Activated naive CD8-positive, alpha-beta T cell treated with anti-CD3 and anti-CD28 coated beads, Interleukin-2, amount 50 U/mL, for 24 hours (primary cell): Measurements from ENCODE around the gene CCDC117.
"Not testable (repeated sequence)": the region's sequence is repeated elsewhere in the genome, so short reads cannot be mapped to it uniquely, and the experiment has no call there.

Experiments used
- ATAC-seq: fragments of 150-1000 bp; cut with Tn5 transposase; one replicate; pipeline ENCODE4 v1.10.0; 2021
- DNase-seq: peaks from one replicate; pipeline ENCODE4 v3.0.0; 2021
- H3K27ac Mint-ChIP-seq: one replicate; pipeline ENCODE4 v1.8.0; 2021; ENCODE audit warnings: mild to moderate bottlenecking, mixed read lengths
- H3K27me3 Mint-ChIP-seq: one replicate; pipeline ENCODE4 v1.8.0; 2021; ENCODE audit warnings: mixed read lengths
- H3K36me3 Mint-ChIP-seq: one replicate; pipeline ENCODE4 v1.8.0; 2021; ENCODE audit warnings: low read depth, mixed read lengths
- H3K4me1 Mint-ChIP-seq: one replicate; pipeline ENCODE4 v1.8.0; 2021; ENCODE audit warnings: mixed read lengths
- H3K4me3 Mint-ChIP-seq: one replicate; pipeline ENCODE4 v1.8.0; 2021; ENCODE audit warnings: mild to moderate bottlenecking, moderate library complexity, mixed read lengths
- H3K9me3 Mint-ChIP-seq: one replicate; pipeline ENCODE4 v1.8.0; 2021; ENCODE audit warnings: mixed read lengths

CCDC117 gene

DNA sequence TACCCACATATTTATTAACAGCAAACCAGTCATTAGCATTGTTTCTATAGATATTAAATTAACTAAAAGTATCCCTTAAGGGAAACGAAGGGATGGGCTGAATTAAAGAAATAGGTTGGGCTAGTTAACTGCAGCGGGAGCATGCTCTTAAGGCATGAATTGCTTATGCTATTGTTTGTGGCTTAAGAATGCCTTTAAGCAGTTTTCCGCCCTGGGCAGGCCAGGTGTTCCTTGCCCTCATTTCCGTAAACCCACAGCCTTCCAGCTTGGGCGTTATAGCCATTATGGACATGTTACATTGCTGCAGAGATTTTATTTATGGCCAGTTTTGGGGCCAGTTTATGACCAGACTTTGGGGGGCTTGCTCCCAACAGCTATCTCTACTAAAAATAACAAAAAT, 32.9 kb downstream of the CCDC117 start:
- H3K27ac Mint-ChIP-seq, H3K27me3 Mint-ChIP-seq, DNase-seq, ATAC-seq, H3K9me3 Mint-ChIP-seq, H3K4me3 Mint-ChIP-seq: not testable (repeated sequence)
- peaks cover 46% of the 10 kb centered on the region for H3K4me1 Mint-ChIP-seq
- H3K36me3 Mint-ChIP-seq, result peaks cover 14% of the 10 kb centered on the region

DNA sequence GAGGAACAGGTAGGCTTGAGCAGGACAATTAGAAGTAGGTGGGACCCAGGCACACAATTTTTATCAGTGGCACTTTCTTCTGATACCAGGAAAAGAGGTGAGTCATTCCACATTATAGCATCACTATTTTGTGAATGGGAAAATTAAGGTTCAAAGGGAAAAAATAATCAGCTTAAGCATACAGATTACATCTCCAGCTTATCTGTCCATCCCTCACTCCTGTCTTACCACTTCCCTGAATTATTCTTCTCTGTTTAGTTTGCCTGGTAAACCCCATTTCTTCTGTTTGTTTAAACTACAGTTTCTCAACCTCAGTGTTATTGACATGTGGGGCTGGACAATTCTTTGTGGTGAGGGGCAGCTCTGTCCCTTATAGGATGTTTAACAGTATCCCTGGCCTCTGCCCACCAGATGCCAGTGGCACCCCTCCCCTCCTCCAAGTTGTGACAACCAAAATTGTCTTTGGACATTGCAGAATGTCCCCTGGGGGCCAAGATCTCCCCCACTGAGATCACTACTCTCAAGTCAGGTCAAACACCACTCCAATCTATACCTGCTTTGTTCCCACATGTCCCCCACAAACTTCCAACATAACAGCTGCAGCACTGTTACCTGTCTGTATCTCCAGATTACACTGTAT, 36.3 kb downstream of the CCDC117 start:
- Mint-ChIP-seq H3K36me3 (peaks cover 13% of the 10 kb centered on the region), H3K9me3 (no peaks in the 10 kb centered on the region), H3K27ac (no peak overlapping the region), H3K4me1 (peaks cover 56% of the 10 kb centered on the region), H3K27me3 (no peaks in the 10 kb centered on the region), H3K4me3 (no peak overlapping the region)
- DNase-seq (no peak), ATAC-seq (no peak)

DNA sequence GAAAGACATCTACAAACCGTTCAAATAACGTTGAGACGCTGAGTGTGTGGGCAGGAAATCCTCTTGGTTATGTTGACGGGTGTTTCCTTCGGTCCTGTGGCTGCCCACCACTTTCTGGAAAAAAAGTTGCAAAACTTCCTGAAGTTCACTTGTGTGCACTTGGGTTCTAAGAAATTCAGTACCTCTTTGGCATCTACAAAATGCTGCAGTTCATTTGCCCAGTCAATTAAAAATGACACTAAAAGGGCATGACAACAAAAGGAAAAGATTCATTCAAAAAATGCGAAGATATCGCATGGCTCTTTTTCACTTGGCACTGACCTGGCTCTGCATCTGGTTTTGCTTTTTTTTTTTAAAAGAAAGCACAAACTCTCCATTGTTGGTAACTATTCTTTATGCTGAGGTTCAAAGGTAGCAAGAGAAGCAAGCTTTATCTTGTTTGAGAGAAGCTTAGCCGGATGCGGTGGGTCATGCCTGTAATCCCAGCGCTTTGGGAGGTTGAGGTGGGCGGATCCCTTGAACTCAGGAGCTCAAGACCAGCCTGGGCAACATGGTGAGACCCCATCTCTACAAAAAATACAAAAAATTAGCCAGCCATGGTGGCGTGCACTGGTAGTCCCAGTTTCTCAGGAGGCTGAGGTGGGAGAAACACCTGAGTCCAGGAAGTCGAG, 38.5 kb downstream of the CCDC117 start:
- Mint-ChIP-seq H3K36me3 (peaks cover 16% of the 10 kb centered on the region), H3K4me3 (peak overlapping the region; percentile 64), H3K9me3 (no peaks in the 10 kb centered on the region), H3K27ac (peak overlapping the region; percentile 79), H3K27me3 (no peaks in the 10 kb centered on the region), H3K4me1 (peaks cover 70% of the 10 kb centered on the region)
- DNase-seq (no peak), ATAC-seq (peak; percentile 45)

DNA sequence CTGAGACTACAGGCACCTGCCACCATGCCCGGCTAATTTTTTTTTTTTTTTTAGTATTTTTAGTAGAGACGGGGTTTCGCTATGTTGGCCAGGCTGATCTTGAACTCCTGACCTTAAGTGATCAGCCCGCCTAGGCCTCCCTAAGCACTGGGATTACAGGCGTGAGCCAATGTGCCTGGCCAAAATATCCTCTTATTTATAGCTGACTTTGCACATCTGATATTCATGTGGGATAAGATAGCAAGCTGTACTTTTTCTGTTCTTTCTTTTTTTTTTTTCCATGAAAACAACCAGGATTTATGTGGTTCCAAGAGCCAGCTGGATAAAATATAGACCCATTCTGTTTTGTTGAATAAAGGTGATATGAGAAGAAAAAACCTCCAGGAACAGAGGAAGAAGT, 40.0 kb downstream of the CCDC117 start:
- Mint-ChIP-seq H3K27me3 (no peaks in the 10 kb centered on the region), H3K4me1 (peaks cover 71% of the 10 kb centered on the region), H3K4me3 (no peak overlapping the region), H3K36me3 (peaks cover 16% of the 10 kb centered on the region), H3K9me3 (no peaks in the 10 kb centered on the region), H3K27ac (no peak overlapping the region)
- ATAC-seq, result no peak
- no peak for DNase-seq

DNA sequence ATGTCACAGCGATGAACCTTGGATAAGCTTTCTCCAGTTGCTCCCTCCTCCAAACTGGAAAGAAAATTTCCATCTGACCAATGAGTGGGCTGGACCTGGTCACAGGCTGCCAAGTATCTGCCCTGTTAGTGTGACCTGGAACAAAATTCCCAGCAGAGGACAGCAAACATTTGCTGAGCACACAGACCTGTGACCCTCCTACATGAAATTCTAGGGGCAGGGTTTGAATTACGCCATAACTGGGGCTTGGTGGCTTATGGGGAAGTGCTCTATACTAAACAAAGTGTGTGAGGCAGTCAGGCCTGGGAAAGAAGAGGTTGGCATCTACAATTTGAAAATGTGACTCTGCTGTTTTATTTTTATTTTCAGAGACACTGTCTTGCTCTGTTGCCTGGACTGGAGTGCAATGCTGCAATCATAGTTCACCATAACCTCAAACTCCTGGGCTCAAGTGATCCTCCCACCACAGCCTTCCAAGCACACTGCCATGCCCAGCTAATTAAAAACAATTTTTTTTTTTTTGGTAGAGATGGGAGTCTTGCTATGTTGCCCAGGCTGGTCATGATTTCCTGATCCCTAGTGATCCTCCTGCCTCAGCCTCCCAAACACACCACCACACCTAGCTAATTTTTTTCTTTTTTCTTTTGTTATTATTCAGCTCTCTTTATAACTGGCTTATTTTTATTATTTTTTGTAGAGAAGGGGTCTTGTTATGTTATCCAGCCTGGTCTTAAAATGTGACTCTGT, 41.5 kb downstream of the CCDC117 start:
- Mint-ChIP-seq H3K9me3 (no peaks in the 10 kb centered on the region), H3K4me1 (peaks cover 76% of the 10 kb centered on the region), H3K36me3 (peaks cover 14% of the 10 kb centered on the region), H3K27me3 (no peaks in the 10 kb centered on the region), H3K27ac (peak overlapping the region; percentile 22), H3K4me3 (no peak overlapping the region)
- ATAC-seq (no peak), DNase-seq (no peak)

DNA sequence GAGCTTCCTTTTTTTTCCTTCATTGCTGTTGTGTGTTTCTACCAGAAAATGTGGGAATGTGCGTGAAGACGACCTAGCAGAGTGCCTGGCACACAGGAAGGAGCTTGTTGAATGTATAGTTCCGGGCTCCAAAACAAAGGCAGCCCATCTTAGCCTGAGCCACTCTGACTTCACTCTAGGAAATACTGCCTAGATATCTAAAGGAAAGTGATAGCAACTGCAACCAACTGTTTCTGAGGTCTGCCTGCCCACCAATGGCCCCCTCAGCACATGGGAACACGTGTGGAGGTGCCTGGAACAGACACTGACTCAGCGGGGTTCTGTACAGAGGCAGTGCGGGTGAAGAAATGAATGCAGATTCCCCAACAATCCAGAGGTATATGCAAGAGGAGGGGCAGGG, 42.6 kb downstream of the CCDC117 start:
- H3K36me3 Mint-ChIP-seq, result peaks cover 10% of the 10 kb centered on the region
- no peaks in the 10 kb centered on the region for H3K27me3 Mint-ChIP-seq
- no peak for DNase-seq
- no peak overlapping the region for H3K27ac Mint-ChIP-seq
- H3K9me3 Mint-ChIP-seq, result no peaks in the 10 kb centered on the region
- ATAC-seq, result no peak
- no peak overlapping the region for H3K4me3 Mint-ChIP-seq
- H3K4me1 Mint-ChIP-seq, result peaks cover 70% of the 10 kb centered on the region

DNA sequence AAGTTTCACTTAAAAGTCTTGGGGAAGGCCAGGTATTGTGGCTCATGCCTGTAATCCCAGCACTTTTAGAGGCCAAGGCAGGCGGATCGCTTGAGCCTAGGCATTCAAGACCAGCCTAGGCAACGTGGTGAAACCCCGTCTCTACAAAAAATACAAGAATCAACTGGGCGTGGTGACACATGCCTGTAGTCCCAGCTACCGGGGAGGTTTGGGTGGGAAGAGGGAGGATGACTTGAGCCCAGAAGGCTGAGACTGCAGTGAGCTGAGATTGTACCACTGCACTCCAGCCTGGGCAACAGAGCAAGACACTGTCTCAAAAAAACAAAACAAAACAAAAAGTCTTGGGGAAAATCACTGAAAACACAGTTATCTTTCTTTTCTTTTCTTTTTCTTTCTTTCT, 43.2 kb downstream of the CCDC117 start:
- H3K36me3 Mint-ChIP-seq, result peaks cover 10% of the 10 kb centered on the region
- no peak for ATAC-seq

DNA sequence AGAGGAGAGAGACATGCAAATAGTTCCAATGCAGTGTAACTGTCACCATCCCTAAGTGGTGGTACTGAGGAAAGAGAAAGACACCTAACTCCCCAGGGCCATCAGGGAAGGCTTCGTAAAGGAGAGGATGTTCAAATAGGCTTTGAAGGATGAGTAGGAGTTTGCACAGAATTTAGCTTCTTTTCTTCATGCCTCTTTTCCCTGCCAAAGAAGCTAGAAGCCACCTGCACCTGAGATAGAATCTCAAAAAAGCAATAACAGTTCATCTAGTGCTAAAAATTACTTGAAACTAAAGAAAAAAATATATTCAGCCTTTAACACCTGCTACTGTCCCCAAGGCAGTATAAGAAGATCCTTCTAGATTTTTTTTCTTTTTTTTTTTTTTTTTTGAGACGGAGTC, 44.6 kb downstream of the CCDC117 start:
- Mint-ChIP-seq H3K9me3 (no peaks in the 10 kb centered on the region), H3K4me3 (no peak overlapping the region), H3K27ac (no peak overlapping the region), H3K4me1 (peaks cover 56% of the 10 kb centered on the region), H3K27me3 (no peaks in the 10 kb centered on the region), H3K36me3 (peaks cover 12% of the 10 kb centered on the region)
- ATAC-seq (no peak), DNase-seq (no peak)

More for the DNA sequence above, 43.2 kb downstream of the CCDC117 start:
- DNase-seq, result no peak
- no peaks in the 10 kb centered on the region for H3K27me3 Mint-ChIP-seq
- no peaks in the 10 kb centered on the region for H3K9me3 Mint-ChIP-seq
- no peak overlapping the region for H3K27ac Mint-ChIP-seq
- no peak overlapping the region for H3K4me3 Mint-ChIP-seq
- H3K4me1 Mint-ChIP-seq, result peaks cover 64% of the 10 kb centered on the region

DNA sequence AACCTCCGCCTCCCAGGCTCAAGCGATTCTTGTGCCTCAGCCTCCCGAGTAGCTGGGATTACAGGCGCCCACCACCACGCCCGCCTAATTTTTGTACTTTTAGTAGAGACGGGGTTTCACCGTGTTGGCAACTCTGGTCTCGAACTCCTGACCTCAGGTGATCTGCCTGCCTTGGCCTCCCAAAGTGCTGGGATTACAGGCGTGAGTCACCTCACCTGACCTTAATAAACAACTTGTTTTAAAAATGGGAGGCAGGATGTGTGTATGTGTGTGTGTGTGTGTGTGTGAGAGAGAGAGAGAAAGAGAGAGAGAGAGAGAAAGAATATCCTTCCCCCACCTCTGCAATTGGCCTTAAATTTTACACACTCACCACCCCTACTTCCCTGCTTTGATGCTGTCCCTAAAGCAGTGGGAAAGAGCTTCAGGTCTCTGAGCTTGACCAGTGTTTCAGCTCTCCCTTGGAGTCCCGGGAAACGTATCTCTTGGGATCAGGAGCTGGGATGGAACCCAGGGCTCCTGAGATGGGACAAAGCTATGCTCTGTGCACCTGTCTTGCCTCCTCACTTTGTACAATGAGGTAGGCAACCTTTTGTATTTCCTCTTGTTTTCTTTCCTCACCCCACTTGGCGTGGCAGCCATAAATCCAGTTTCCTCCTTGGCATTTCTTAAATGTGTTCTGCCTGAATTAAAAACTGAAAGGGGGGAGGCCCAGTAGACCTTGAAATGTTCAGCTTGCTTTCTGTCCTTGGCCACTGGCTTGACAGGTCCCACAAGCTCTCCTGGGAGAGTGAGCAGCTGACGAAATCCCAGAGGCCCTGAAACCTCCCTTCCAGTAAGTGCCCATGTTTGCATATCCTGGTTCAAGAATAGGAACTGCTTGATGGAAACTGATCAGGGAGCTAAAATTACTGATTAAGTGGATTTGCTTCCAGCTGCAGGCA, 45.7 kb downstream of the CCDC117 start:
- DNase-seq (no peak), ATAC-seq (no peak)
- Mint-ChIP-seq H3K27me3 (no peaks in the 10 kb centered on the region), H3K36me3 (peaks cover 14% of the 10 kb centered on the region), H3K4me3 (no peak overlapping the region), H3K27ac (no peak overlapping the region), H3K4me1 (peaks cover 56% of the 10 kb centered on the region), H3K9me3 (no peaks in the 10 kb centered on the region)

DNA sequence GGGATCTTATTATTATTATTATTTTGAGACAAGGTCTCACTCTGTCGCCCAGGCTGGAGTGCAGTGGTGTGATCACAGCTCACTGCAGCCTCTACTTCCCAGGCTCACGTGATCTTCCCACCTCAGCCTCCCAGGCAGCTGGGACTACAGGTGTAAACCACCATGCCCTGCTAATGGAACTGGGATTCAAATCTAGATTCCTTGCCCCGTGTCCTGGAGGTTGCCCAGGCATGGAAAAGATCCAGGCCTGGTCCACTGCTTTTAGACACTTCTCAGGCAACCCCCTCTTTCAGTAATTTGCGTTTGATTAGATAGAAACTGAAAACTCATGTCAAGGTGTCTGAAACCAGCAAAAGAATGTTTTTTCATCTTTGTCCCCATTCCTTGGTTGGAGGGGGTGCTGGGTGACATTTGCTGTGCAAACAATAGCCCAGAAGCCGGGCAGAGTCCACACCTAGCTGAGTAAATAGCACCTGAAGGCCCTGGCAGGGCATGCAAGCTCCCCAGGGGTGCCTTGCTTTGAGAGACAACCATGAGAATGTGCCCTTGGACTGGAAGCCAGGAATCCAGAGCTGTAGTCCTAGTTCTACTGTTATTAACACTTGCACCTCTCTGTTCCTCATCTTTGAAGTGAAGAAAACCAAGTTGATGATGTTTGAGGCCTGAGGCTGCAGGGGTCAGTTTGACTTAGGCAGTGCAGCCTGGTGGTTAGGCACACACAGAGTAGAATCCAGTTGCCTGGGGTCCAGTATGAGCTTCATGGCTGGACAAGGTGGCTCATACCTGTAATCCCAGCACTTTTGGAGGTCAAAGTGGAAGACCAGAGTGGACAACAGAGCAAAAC, 47.0 kb downstream of the CCDC117 start:
- H3K27me3 Mint-ChIP-seq, result no peaks in the 10 kb centered on the region
- no peak overlapping the region for H3K27ac Mint-ChIP-seq
- no peak for ATAC-seq
- H3K4me1 Mint-ChIP-seq, result peaks cover 49% of the 10 kb centered on the region
- H3K9me3 Mint-ChIP-seq, result no peaks in the 10 kb centered on the region
- H3K4me3 Mint-ChIP-seq, result no peak overlapping the region
- peaks cover 8% of the 10 kb centered on the region for H3K36me3 Mint-ChIP-seq
- no peak for DNase-seq

DNA sequence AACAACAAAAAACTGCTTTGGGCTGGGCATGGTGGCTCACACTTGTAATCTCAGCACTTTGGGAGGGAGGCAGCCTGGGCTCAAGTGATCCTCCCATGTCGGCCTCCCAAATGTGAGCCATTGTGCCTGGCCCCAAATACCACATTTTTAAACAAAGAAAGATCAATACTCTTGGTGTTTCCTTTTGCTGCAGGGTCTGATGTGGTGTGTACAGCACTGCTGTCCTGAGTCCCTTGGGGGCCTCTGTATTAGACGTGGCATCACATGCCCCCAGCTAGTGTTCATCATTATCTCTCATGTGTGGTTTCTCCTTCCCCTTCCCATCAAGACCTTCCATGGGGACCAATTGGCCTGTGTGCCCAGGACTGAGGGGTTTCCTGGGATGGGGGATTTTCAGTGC, 48.4 kb downstream of the CCDC117 start:
- no peak overlapping the region for H3K27ac Mint-ChIP-seq
- H3K4me1 Mint-ChIP-seq, result peaks cover 38% of the 10 kb centered on the region
- no peak overlapping the region for H3K4me3 Mint-ChIP-seq
- no peak for DNase-seq
- no peaks in the 10 kb centered on the region for H3K9me3 Mint-ChIP-seq
- peaks cover 9% of the 10 kb centered on the region for H3K36me3 Mint-ChIP-seq
- H3K27me3 Mint-ChIP-seq, result no peaks in the 10 kb centered on the region
- no peak for ATAC-seq

DNA sequence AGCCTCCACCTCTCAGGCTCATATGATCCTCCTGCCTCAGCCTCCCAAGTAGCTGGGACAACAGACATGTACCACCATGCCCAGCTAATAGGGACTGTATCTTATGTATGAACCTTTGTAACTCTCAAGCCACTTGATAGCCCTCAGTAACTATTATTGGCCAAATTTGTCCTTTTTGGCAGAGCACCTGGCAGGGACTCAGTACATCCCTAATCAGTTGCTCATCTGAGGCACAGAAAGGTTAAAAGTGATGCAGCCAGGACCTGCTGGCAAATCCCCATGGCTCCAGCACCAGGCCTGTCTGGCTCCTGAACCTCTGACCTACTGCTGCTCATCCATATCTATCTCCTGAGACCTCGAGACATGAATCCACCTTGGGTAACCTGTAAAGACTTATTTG, 49.0 kb downstream of the CCDC117 start:
- Mint-ChIP-seq H3K27me3 (no peaks in the 10 kb centered on the region), H3K4me1 (peaks cover 38% of the 10 kb centered on the region), H3K4me3 (no peak overlapping the region), H3K36me3 (peaks cover 9% of the 10 kb centered on the region), H3K27ac (no peak overlapping the region), H3K9me3 (no peaks in the 10 kb centered on the region)
- DNase-seq, result no peak
- ATAC-seq, result no peak

DNA sequence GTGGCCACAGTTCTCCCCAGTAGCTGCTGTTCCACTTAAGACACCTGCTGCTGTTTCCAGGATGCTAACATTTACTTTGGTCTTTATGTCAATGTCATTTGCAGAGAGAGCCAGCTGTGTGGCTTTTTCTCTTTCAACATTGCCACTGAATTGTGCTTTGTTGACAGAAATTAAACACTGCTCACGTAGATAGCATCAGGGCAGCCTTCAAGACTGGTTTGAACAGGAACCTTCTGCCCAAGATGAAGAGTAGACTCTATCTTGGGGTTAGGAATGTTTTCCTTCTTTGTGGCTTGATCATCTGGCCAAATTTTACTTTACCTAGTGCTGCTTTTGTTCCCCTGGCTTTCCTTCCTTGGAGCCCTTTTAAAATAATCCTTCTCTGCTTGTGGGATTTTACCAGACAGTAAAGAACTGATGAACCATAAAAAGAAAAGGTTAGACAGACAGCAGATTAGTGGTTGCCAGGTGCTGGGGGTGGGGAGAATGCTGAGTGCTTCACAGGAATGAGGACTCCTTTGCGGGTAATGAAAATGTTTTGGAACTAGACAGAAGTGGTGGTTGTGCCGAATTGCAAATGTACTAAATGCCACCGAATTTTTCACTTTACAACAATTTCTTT, 50.5 kb downstream of the CCDC117 start:
- no peak overlapping the region for H3K27ac Mint-ChIP-seq
- H3K4me1 Mint-ChIP-seq, result peaks cover 32% of the 10 kb centered on the region
- H3K9me3 Mint-ChIP-seq, result no peaks in the 10 kb centered on the region
- no peak overlapping the region for H3K4me3 Mint-ChIP-seq
- no peak for ATAC-seq
- peaks cover 9% of the 10 kb centered on the region for H3K36me3 Mint-ChIP-seq
- no peaks in the 10 kb centered on the region for H3K27me3 Mint-ChIP-seq
- DNase-seq, result no peak
